ENCODE measurements around the gene GNGT2.
"Not testable (repeated sequence)": the region's sequence is repeated elsewhere in the genome, so short reads cannot be mapped to it uniquely, and the experiment has no call there.

GNGT2 gene

GRCh38 chr17:49191917-49192741 is 18.2 kb downstream of the GNGT2 start:
- peak; percentile 27 for TF ChIP-seq CTCF (IDR thresholded peaks at IDR 0.05; ENCODE audit: low read depth, low read length)
- H3K4me3 ChIP-seq (ENCODE audit: low read depth, low read length): peak overlapping the region; percentile 77
- DNase-seq (ENCODE audit: low read depth, low spot score): peak; percentile 84
- in situ Hi-C loops (cut with HindIII; ENCODE audit: low sequenced_read_pairs): no loop called here

GRCh38 chr17:49191409-49191916 is 18.9 kb downstream of the GNGT2 start:
- in situ Hi-C loops (cut with HindIII; ENCODE audit: low sequenced_read_pairs): no loop called here
- no peak for DNase-seq (ENCODE audit: low read depth, low spot score)
- no peak for TF ChIP-seq CTCF (IDR thresholded peaks at IDR 0.05; ENCODE audit: low read depth, low read length)
- H3K4me3 ChIP-seq (ENCODE audit: low read depth, low read length): peak overlapping the region; percentile 77

GRCh38 chr17:49190932-49191331 is 19.4 kb downstream of the GNGT2 start:
- no peak for DNase-seq (ENCODE audit: low read depth, low spot score)
- TF ChIP-seq CTCF (IDR thresholded peaks at IDR 0.05; ENCODE audit: low read depth, low read length): no peak
- in situ Hi-C loops (cut with HindIII; ENCODE audit: low sequenced_read_pairs): no loop called here
- no peak overlapping the region for H3K4me3 ChIP-seq (ENCODE audit: low read depth, low read length)

GRCh38 chr17:49187301-49187700 is 23.1 kb downstream of the GNGT2 start:
- H3K4me3 ChIP-seq (ENCODE audit: low read depth, low read length): no peak overlapping the region
- in situ Hi-C loops (cut with HindIII; ENCODE audit: low sequenced_read_pairs): no loop called here
- no peak for TF ChIP-seq CTCF (IDR thresholded peaks at IDR 0.05; ENCODE audit: low read depth, low read length)
- DNase-seq (ENCODE audit: low read depth, low spot score): no peak

GRCh38 chr17:49185381-49185780 is 25.0 kb downstream of the GNGT2 start:
- not testable (repeated sequence) for H3K4me3 ChIP-seq (ENCODE audit: low read depth, low read length)

GRCh38 chr17:49184522-49184921 is 25.9 kb downstream of the GNGT2 start:
- in situ Hi-C loops (cut with HindIII; ENCODE audit: low sequenced_read_pairs); H3K4me3 ChIP-seq (ENCODE audit: low read depth, low read length); DNase-seq (ENCODE audit: low read depth, low spot score): not testable (repeated sequence)

More at GRCh38 chr17:49185381-49185780, 25.0 kb downstream of the GNGT2 start:
- in situ Hi-C loops (cut with HindIII; ENCODE audit: low sequenced_read_pairs); DNase-seq (ENCODE audit: low read depth, low spot score): not testable (repeated sequence)

GRCh38 chr17:49183801-49184200 is 26.6 kb downstream of the GNGT2 start:
- no peak for TF ChIP-seq CTCF (IDR thresholded peaks at IDR 0.05; ENCODE audit: low read depth, low read length)
- DNase-seq (ENCODE audit: low read depth, low spot score): no peak
- H3K4me3 ChIP-seq (ENCODE audit: low read depth, low read length): no peak overlapping the region
- in situ Hi-C loops (cut with HindIII; ENCODE audit: low sequenced_read_pairs): no loop called here
